Lower lobe of right lung (tissue), 2 donors: ENCODE results near the gene OTOP2. TPM values are rescaled to one million over a fixed set of nuclear protein-coding genes. Genes with fewer than 3 reads are reported as not detected.

ENCODE experiments used
- ATAC-seq, 2 donors: fragments of 200-7000 bp; cut with Tn5 transposase; one replicate each; pipeline ENCODE4 v1.9.1; 2020 to 2022; ENCODE audit warnings: mild to moderate bottlenecking in 2 of 2, moderate library complexity in 2 of 2
- DNase-seq: peaks from one replicate; pipeline ENCODE4 v3.0.0-alpha.2; 2020
- H3K27ac ChIP-seq: fragments of 200-600 bp; one replicate; pipeline ENCODE4 v1.8.0; 2022
- H3K27me3 ChIP-seq: fragments of 200-600 bp; one replicate; pipeline ENCODE4 v1.8.0; 2022; ENCODE audit warnings: low read depth
- H3K36me3 ChIP-seq: fragments of 200-600 bp; one replicate; pipeline ENCODE4 v1.8.0; 2022; ENCODE audit warnings: mild to moderate bottlenecking
- H3K4me1 ChIP-seq: fragments of 200-600 bp; one replicate; pipeline ENCODE4 v1.8.0; 2022
- H3K4me3 ChIP-seq: fragments of 200-600 bp; one replicate; pipeline ENCODE4 v1.8.0; 2022; ENCODE audit warnings: mild to moderate bottlenecking
- H3K9me3 ChIP-seq: fragments of 200-600 bp; one replicate; pipeline ENCODE4 v1.8.0; 2022
- intact Hi-C: fragments of 100-400 bp; cut with DNase I; formaldehyde crosslinking; loops from one replicate; pipeline ENCODE4 v1.11.0; 2022
- total RNA-seq: library from RNA; stranded (reverse); fragmentation: NEBNext Ultra II Directional; extraction: Animal tissue kit (Norgen Biotek cat#: 25700); gene quantifications from one replicate; pipeline ENCODE4 v1.2.1, GENCODE V29; 2021
- TF ChIP-seq, protein P1 (sequence below): fragments of 200-600 bp; IDR thresholded peaks from one replicate; pipeline ENCODE4 v1.8.0; 2022; ENCODE audit warnings: antibody characterized with exemption, mild to moderate bottlenecking
- donor health status: DM: no; HTN: yes; CAD: no; lungs with severe emphysema.

Gene OTOP2
- total RNA-seq, 1 donor from 2014 or later = not detected

- no peak for ATAC-seq
- Histone ChIP-seq H3K36me3 (peaks cover 4% of the 10 kb centered on the region), H3K4me1 (no peaks in the 10 kb centered on the region), H3K9me3 (no peaks in the 10 kb centered on the region), H3K27me3 (peaks cover 5% of the 10 kb centered on the region), H3K4me3 (no peak overlapping the region), H3K27ac (no peak overlapping the region)
- TF ChIP-seq, protein P1, sequence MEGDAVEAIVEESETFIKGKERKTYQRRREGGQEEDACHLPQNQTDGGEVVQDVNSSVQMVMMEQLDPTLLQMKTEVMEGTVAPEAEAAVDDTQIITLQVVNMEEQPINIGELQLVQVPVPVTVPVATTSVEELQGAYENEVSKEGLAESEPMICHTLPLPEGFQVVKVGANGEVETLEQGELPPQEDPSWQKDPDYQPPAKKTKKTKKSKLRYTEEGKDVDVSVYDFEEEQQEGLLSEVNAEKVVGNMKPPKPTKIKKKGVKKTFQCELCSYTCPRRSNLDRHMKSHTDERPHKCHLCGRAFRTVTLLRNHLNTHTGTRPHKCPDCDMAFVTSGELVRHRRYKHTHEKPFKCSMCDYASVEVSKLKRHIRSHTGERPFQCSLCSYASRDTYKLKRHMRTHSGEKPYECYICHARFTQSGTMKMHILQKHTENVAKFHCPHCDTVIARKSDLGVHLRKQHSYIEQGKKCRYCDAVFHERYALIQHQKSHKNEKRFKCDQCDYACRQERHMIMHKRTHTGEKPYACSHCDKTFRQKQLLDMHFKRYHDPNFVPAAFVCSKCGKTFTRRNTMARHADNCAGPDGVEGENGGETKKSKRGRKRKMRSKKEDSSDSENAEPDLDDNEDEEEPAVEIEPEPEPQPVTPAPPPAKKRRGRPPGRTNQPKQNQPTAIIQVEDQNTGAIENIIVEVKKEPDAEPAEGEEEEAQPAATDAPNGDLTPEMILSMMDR = no peak
- DNase-seq = no peak
- intact Hi-C loops = no loop called here
Observed at GRCh38 chr17:74953134-74953687, 29.1 kb downstream of the OTOP2 start.

DNA sequence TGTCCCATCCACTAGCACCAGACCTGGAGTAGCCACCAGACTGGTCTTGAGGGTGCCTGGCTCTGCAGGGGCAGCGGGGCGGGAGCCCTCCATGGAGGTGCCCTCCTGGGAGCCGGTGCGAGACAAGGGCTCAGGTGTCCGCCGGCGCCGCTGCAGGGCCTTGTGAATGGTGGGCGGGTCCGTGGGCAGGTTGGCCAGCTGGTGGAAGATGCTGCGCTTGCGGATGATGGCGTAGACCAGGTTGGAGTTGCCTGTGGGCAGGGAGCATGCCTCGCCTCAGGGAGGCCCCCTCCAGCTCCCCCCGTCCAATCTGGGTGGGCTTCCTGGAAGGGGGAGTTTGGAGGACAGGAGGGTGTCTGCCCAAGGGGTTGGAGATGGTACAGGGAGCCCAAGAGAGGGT lies 30.0 kb downstream of the OTOP2 start:
- Histone ChIP-seq H3K4me1 (no peaks in the 10 kb centered on the region), H3K27ac (no peak overlapping the region), H3K9me3 (no peaks in the 10 kb centered on the region), H3K36me3 (peaks cover 4% of the 10 kb centered on the region), H3K27me3 (peaks cover 5% of the 10 kb centered on the region), H3K4me3 (no peak overlapping the region)
- no peak for ATAC-seq
- no peak for DNase-seq
- TF ChIP-seq, protein P1 = no peak
- intact Hi-C loops = no loop called here

DNA sequence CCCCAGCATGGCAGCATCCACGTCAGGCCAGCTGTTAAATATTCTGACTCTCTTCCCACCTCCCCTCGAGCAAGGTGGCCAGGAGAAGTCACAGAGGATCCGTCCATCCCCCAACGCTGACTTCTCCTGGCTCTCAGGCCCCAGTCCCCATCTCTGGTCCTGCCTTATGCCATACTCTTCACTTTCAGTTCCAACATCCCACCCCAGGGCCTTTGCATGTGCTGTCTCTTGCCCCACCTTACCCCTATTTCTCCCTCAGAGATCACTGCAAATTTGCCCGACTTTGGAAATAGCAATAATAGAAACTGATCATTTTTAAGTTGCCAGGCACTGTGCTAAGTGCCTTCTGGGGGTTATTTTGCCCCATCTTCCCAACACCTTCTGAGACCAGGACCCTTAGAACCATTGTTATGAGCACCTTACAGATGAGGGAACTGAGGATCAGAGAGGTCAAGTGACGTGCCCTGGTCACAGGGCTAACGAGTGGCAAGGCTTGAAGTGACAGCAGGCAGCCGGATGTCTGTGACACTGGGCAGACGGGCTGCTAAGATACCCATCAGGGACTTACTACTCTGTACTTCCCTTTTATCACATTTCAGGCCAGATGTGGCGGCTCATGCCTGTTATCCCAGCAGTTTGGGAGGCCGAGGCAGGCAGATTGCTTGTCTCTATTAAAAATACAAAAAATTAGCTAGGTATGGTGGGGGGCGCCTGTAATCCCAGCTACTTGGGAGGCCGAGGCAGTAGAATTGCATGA lies 30.8 kb downstream of the OTOP2 start:
- H3K27me3 ChIP-seq = peaks cover 5% of the 10 kb centered on the region
- DNase-seq = no peak
- ATAC-seq = no peak
- TF ChIP-seq, protein P1 = no peak
- peaks cover 4% of the 10 kb centered on the region for H3K36me3 ChIP-seq
- no peak overlapping the region for H3K27ac ChIP-seq
- H3K4me1 ChIP-seq = no peaks in the 10 kb centered on the region
- no peaks in the 10 kb centered on the region for H3K9me3 ChIP-seq
- intact Hi-C loops = no loop called here
- no peak overlapping the region for H3K4me3 ChIP-seq

GRCh38 chr17:74956093-74956492 lies 32.0 kb downstream of the OTOP2 start:
- TF ChIP-seq, protein P1 = no peak
- Histone ChIP-seq H3K9me3 (no peaks in the 10 kb centered on the region), H3K36me3 (peaks cover 8% of the 10 kb centered on the region), H3K4me1 (peaks cover 7% of the 10 kb centered on the region), H3K27me3 (peaks cover 5% of the 10 kb centered on the region), H3K4me3 (no peak overlapping the region), H3K27ac (no peak overlapping the region)
- DNase-seq (no peak), ATAC-seq (no peak)
- intact Hi-C loops = no loop called here

GRCh38 chr17:74957935-74958740 lies 34.1 kb downstream of the OTOP2 start:
- Histone ChIP-seq H3K4me3 (no peak overlapping the region), H3K27me3 (no peaks in the 10 kb centered on the region), H3K9me3 (no peaks in the 10 kb centered on the region), H3K27ac (no peak overlapping the region), H3K4me1 (peaks cover 15% of the 10 kb centered on the region), H3K36me3 (peaks cover 8% of the 10 kb centered on the region)
- TF ChIP-seq, protein P1 = peak; percentile 96
- DNase-seq = peak; percentile 83
- intact Hi-C loops = no loop called here
- ATAC-seq = peak; percentile 20 to 41
